ENCODE measurements around the gene NCEH1. TPM values are rescaled to one million over a fixed set of nuclear protein-coding genes. Genes with fewer than 3 reads are reported as not detected.
A peak's percentile ranks its signal among the peaks of the same experiment; 100 is the strongest.

Gene NCEH1
- polyA plus RNA-seq, 1 of the 3 experiments (the other 2 are of a cell fraction): 7.5 TPM

DNA sequence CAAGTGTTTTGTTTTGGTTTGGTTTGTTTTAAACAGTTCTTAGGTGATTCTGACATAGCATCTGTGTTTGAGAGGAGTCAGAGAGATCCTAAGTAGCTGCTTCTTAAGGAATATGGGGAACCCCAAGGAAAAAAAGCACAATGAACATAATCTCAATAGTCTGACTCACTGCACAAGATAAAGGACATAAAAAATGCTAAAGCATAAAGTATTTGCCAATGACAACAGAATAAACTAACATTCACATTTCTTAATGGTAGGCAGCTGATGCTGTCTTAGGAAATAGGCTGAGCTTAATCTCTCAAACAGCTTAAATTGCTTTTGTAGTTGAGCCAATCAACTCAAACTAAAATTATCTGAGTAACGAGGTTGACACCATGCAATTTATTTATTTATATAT lies 2.9 kb downstream of the NCEH1 start:
- H3K27me3 ChIP-seq (ENCODE audit: insufficient read depth): no peaks in the 10 kb centered on the region
- H3K27ac ChIP-seq (ENCODE audit: low read depth in 2 of 2, low read length in 1 of 2): peak overlapping the region in 1 of 2 experiments; percentile 67; a peak in 2 of 4 replicates
- H3K36me3 ChIP-seq (replicated peaks in 1 of 2; ENCODE audit: control insufficient read depth in 1 of 2, insufficient read depth in 2 of 2, low read length in 1 of 2): peaks cover 0 to 4% of the 10 kb centered on the region in 2 experiments
- H3K4me2 ChIP-seq: peak overlapping the region; percentile 78
- H3K4me3 ChIP-seq (ENCODE audit: low read depth in 2 of 2, low read length in 1 of 2): no peak overlapping the region
- H3K9me2 ChIP-seq: no peaks in the 10 kb centered on the region
- WGBS (ENCODE audit: low lambda C conversion rate): 86% methylated on average over 1 of the region's 1 CpG
- peaks cover 14% of the 10 kb centered on the region for H3F3A ChIP-seq (replicated peaks; ENCODE audit: insufficient read depth)
- POLR2A ChIA-PET: no interaction called here
- no peaks in the 10 kb centered on the region for H3K9me3 ChIP-seq
- H3K79me2 ChIP-seq (ENCODE audit: insufficient read depth): peaks cover 73% of the 10 kb centered on the region
- no peaks in the 10 kb centered on the region for H4K20me1 ChIP-seq (ENCODE audit: insufficient read depth)
- TF ChIP-seq TAF1 (IDR thresholded peaks at IDR 0.05; ENCODE audit: borderline replicate concordance, low read depth, low read length): no peak
- peaks cover 0 to 7% of the 10 kb centered on the region in 2 experiments; a peak in 2 of 4 replicates for H3K4me1 ChIP-seq (ENCODE audit: control insufficient read depth in 1 of 2, insufficient read depth in 2 of 2, low read depth in 1 of 2, low read length in 1 of 2)
- DNase-seq: no peak
- H2AFZ ChIP-seq (ENCODE audit: low read depth): no peak overlapping the region
- H3K9ac ChIP-seq: no peak overlapping the region
- CTCF ChIA-PET: interaction anchor here (1.0 kb wide), 1 partner anchor 247 kb away, joined by 3 read pairs; no protein-coding TSS in a partner anchor

DNA sequence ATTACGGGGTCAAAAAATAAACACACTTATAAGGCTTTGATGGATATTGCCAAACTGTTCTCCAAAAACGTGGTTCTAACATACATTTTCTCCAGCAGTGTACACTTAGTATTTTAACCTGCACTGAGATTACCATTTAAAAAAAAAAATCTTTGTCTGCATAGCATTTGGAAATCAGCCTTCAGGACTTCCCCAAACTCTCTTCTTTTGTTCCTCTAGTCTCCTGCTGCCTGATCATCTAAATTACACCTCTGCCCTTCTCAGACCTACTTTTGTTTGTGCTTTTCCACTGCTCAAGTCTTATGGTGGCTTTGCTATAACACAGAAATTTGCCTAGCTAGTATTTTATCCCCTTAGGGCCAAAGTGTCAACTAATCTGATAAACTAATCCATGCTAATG lies 3.8 kb downstream of the NCEH1 start:
- H3K9me2 ChIP-seq: no peaks in the 10 kb centered on the region
- peaks cover 13% of the 10 kb centered on the region for H3F3A ChIP-seq (replicated peaks; ENCODE audit: insufficient read depth)
- no peak for DNase-seq
- no peak overlapping the region for H2AFZ ChIP-seq (ENCODE audit: low read depth)
- WGBS (ENCODE audit: low lambda C conversion rate): 88% methylated on average over 2 of the region's 2 CpGs
- H3K9me3 ChIP-seq: no peaks in the 10 kb centered on the region
- ChIA-PET CTCF (no interaction called here), POLR2A (no interaction called here)
- H3K36me3 ChIP-seq (replicated peaks in 1 of 2; ENCODE audit: control insufficient read depth in 1 of 2, insufficient read depth in 2 of 2, low read length in 1 of 2): peaks cover 0 to 4% of the 10 kb centered on the region in 2 experiments
- peaks cover 82% of the 10 kb centered on the region for H3K79me2 ChIP-seq (ENCODE audit: insufficient read depth)
- no peaks in the 10 kb centered on the region for H4K20me1 ChIP-seq (ENCODE audit: insufficient read depth)
- H3K27ac ChIP-seq (ENCODE audit: low read depth in 2 of 2, low read length in 1 of 2): no peak overlapping the region
- H3K4me3 ChIP-seq (ENCODE audit: low read depth in 2 of 2, low read length in 1 of 2): no peak overlapping the region
- no peak overlapping the region for H3K9ac ChIP-seq
- H3K4me1 ChIP-seq (ENCODE audit: control insufficient read depth in 1 of 2, insufficient read depth in 2 of 2, low read depth in 1 of 2, low read length in 1 of 2): peaks cover 0 to 7% of the 10 kb centered on the region in 2 experiments; a peak in 2 of 4 replicates
- H3K4me2 ChIP-seq: no peak overlapping the region
- TF ChIP-seq TAF1 (IDR thresholded peaks at IDR 0.05; ENCODE audit: borderline replicate concordance, low read depth, low read length) (no peak), RFX5 (IDR thresholded peaks at IDR 0.05; ENCODE audit: low read length) (no peak), TEAD4 (IDR thresholded peaks at IDR 0.05; ENCODE audit: borderline replicate concordance, insufficient read depth) (no peak), GATA2 (CRISPR knock-in tag; IDR thresholded peaks at IDR 0.05) (no peak), YY1 (IDR thresholded peaks at IDR 0.05; ENCODE audit: low read depth) (no peak), POLR2AphosphoS5 (IDR thresholded peaks at IDR 0.05; ENCODE audit: low read depth, low read length) (no peak), MEF2A (IDR thresholded peaks at IDR 0.05; ENCODE audit: borderline replicate concordance, low read depth) (no peak), CHD2 (IDR thresholded peaks at IDR 0.05; ENCODE audit: low read length, partially characterized antibody) (no peak), GABPA (IDR thresholded peaks at IDR 0.05; ENCODE audit: low read depth) (no peak), USF2 (IDR thresholded peaks at IDR 0.05; ENCODE audit: borderline replicate concordance, low read depth, low read length) (no peak), EZH2phosphoT487 (IDR thresholded peaks at IDR 0.05; ENCODE audit: borderline replicate concordance, low read depth) (no peak), ELF1 (IDR thresholded peaks at IDR 0.05) (no peak), SMC3 (IDR thresholded peaks at IDR 0.05; ENCODE audit: low read depth, low read length) (no peak)
- TF ChIP-seq, protein P1, sequence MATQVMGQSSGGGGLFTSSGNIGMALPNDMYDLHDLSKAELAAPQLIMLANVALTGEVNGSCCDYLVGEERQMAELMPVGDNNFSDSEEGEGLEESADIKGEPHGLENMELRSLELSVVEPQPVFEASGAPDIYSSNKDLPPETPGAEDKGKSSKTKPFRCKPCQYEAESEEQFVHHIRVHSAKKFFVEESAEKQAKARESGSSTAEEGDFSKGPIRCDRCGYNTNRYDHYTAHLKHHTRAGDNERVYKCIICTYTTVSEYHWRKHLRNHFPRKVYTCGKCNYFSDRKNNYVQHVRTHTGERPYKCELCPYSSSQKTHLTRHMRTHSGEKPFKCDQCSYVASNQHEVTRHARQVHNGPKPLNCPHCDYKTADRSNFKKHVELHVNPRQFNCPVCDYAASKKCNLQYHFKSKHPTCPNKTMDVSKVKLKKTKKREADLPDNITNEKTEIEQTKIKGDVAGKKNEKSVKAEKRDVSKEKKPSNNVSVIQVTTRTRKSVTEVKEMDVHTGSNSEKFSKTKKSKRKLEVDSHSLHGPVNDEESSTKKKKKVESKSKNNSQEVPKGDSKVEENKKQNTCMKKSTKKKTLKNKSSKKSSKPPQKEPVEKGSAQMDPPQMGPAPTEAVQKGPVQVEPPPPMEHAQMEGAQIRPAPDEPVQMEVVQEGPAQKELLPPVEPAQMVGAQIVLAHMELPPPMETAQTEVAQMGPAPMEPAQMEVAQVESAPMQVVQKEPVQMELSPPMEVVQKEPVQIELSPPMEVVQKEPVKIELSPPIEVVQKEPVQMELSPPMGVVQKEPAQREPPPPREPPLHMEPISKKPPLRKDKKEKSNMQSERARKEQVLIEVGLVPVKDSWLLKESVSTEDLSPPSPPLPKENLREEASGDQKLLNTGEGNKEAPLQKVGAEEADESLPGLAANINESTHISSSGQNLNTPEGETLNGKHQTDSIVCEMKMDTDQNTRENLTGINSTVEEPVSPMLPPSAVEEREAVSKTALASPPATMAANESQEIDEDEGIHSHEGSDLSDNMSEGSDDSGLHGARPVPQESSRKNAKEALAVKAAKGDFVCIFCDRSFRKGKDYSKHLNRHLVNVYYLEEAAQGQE (IDR thresholded peaks at IDR 0.05; ENCODE audit: low read depth, low read length): no peak
- TF ChIP-seq, protein P2, sequence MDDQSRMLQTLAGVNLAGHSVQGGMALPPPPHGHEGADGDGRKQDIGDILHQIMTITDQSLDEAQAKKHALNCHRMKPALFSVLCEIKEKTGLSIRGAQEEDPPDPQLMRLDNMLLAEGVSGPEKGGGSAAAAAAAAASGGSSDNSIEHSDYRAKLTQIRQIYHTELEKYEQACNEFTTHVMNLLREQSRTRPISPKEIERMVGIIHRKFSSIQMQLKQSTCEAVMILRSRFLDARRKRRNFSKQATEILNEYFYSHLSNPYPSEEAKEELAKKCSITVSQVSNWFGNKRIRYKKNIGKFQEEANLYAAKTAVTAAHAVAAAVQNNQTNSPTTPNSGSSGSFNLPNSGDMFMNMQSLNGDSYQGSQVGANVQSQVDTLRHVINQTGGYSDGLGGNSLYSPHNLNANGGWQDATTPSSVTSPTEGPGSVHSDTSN (IDR thresholded peaks at IDR 0.05): no peak
- TF ChIP-seq, protein P3, sequence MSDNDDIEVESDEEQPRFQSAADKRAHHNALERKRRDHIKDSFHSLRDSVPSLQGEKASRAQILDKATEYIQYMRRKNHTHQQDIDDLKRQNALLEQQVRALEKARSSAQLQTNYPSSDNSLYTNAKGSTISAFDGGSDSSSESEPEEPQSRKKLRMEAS (IDR thresholded peaks at IDR 0.05; ENCODE audit: low read depth): no peak
- TF ChIP-seq, protein P4, sequence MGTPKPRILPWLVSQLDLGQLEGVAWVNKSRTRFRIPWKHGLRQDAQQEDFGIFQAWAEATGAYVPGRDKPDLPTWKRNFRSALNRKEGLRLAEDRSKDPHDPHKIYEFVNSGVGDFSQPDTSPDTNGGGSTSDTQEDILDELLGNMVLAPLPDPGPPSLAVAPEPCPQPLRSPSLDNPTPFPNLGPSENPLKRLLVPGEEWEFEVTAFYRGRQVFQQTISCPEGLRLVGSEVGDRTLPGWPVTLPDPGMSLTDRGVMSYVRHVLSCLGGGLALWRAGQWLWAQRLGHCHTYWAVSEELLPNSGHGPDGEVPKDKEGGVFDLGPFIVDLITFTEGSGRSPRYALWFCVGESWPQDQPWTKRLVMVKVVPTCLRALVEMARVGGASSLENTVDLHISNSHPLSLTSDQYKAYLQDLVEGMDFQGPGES (IDR thresholded peaks at IDR 0.05; ENCODE audit: low read depth, low read length): no peak
- TF ChIP-seq, protein P5, sequence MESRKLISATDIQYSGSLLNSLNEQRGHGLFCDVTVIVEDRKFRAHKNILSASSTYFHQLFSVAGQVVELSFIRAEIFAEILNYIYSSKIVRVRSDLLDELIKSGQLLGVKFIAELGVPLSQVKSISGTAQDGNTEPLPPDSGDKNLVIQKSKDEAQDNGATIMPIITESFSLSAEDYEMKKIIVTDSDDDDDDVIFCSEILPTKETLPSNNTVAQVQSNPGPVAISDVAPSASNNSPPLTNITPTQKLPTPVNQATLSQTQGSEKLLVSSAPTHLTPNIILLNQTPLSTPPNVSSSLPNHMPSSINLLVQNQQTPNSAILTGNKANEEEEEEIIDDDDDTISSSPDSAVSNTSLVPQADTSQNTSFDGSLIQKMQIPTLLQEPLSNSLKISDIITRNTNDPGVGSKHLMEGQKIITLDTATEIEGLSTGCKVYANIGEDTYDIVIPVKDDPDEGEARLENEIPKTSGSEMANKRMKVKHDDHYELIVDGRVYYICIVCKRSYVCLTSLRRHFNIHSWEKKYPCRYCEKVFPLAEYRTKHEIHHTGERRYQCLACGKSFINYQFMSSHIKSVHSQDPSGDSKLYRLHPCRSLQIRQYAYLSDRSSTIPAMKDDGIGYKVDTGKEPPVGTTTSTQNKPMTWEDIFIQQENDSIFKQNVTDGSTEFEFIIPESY (IDR thresholded peaks at IDR 0.05; ENCODE audit: borderline replicate concordance, low read depth): no peak
- H3K27me3 ChIP-seq (ENCODE audit: insufficient read depth): no peaks in the 10 kb centered on the region
